Mucosa of rectum (tissue), 2 donors: ENCODE results near the gene C1D.

Experiments
- H3K27ac ChIP-seq, 2 donors: one replicate each; pipeline ENCODE4 v1.7.0; 2013; ENCODE audit warnings: inconsistent platforms in 2 of 2, low read depth in 2 of 2, low read length in 2 of 2
- H3K27me3 ChIP-seq, 2 donors: one replicate each; pipeline ENCODE4 v1.7.0; 2013; ENCODE audit warnings: low read length in 2 of 2; ENCODE audit not compliant: control insufficient read depth in 2 of 2, insufficient read depth in 2 of 2
- H3K36me3 ChIP-seq, 2 donors: one replicate each; pipeline ENCODE4 v1.7.0; 2013; ENCODE audit warnings: low read length in 2 of 2; ENCODE audit not compliant: control insufficient read depth in 2 of 2, insufficient read depth in 2 of 2
- H3K4me1 ChIP-seq, 2 donors: one replicate each; pipeline ENCODE4 v1.7.0; 2013; ENCODE audit warnings: low read length in 2 of 2, mild to moderate bottlenecking in 1 of 2; ENCODE audit not compliant: control insufficient read depth in 2 of 2, insufficient read depth in 2 of 2
- H3K4me3 ChIP-seq, 2 donors: one replicate each; pipeline ENCODE4 v1.7.0; 2013; ENCODE audit warnings: low read length in 2 of 2
- H3K9ac ChIP-seq, 2 donors: one replicate each; pipeline ENCODE4 v1.7.0; 2013; ENCODE audit warnings: low read length in 2 of 2, low read depth in 1 of 2, mild to moderate bottlenecking in 1 of 2
- H3K9me3 ChIP-seq, 2 donors: one replicate each; pipeline ENCODE4 v1.7.0; 2013; ENCODE audit warnings: low read length in 2 of 2; ENCODE audit not compliant: control insufficient read depth in 2 of 2
- donor health status: healthy.
- donor health status: Normal muscosa, but diverticular disease.

The C1D gene

GRCh38 chr2:67991456-67991855, 71.3 kb downstream of the C1D start:
- Histone ChIP-seq H3K27me3 (no peaks in the 10 kb centered on the region), H3K27ac (no peak overlapping the region), H3K9ac (no peak overlapping the region), H3K36me3 (no peaks in the 10 kb centered on the region), H3K4me1 (no peaks in the 10 kb centered on the region), H3K9me3 (no peaks in the 10 kb centered on the region), H3K4me3 (no peak overlapping the region)
